HepG2 (cell line): Measurements from ENCODE around the gene RPUSD4. TPM values are rescaled to one million over a fixed set of nuclear protein-coding genes. Genes with fewer than 3 reads are reported as not detected.

ENCODE experiments used
- ATAC-seq: fragments of 200-7000 bp; cut with Tn5 transposase; 3 replicates; pipeline ENCODE4 v1.9.1; 2020; ENCODE audit warnings: mild to moderate bottlenecking, moderate library complexity
- BruUV-seq: library from RNA; stranded (reverse); fragments of 400-500 nt; replicated peaks from 2 replicates; lab custom pipeline; 2021; lab: Mats Ljungman, UMichigan
- CTCF ChIA-PET: fragments of 300-600 bp; formaldehyde crosslinking; extraction: SDS; loops from one replicate; lab custom pipeline; 2021; ENCODE audit warnings: low total read pairs, inconsistent platforms, low intra/inter-chr PET ratio; lab: Yijun Ruan, JAX
- POLR2A ChIA-PET: fragments of 350-600 bp; sonication (Branson Sonifier 250); formaldehyde crosslinking; loops from one replicate; lab custom pipeline; 2020; ENCODE audit warnings: antibody characterized with exemption, inconsistent platforms; lab: Yijun Ruan, JAX
- DNase-seq: peaks from one replicate; pipeline ENCODE4 v3.0.0-alpha.2; 2015; ENCODE audit warnings: low spot score
- FAIRE-seq: peaks from 3 replicates; lab custom pipeline; 2011; peaks lifted over from hg19 to GRCh38; lab: Jason Lieb, UNC
- H2AFZ ChIP-seq: one replicate; pipeline ENCODE4 v1.6.1; 2011; ENCODE audit warnings: low read length, inconsistent platforms
- H3K27ac ChIP-seq: fragments of 300-600 bp; 3 replicates; pipeline ENCODE4 v1.8.0; 2011; ENCODE audit warnings: mixed run types, mild to moderate bottlenecking, mixed read lengths, low read length, inconsistent platforms; ENCODE audit not compliant: insufficient read depth; ENCODE audit errors: extremely low read length
- H3K27me3 ChIP-seq, 2 experiments: fragments of 200-600 bp in 1 of 2; 2 replicates in 1 of 2; 3 replicates in 1 of 2; pipeline versions ENCODE4 v1.6.0 to v1.8.0; 2011; ENCODE audit warnings: low read length in 2 of 2, mild to moderate bottlenecking in 2 of 2, moderate library complexity in 2 of 2, inconsistent platforms in 1 of 2; ENCODE audit not compliant: insufficient read depth in 2 of 2, control insufficient read depth in 1 of 2
- H3K36me3 ChIP-seq, 2 experiments: fragments of 200-600 bp in 1 of 2; replicated peaks in 1 of 2; 2 replicates in 1 of 2; 3 replicates in 1 of 2; pipeline versions ENCODE4 v1.5.1 to v1.8.0; 2011; ENCODE audit warnings: low read length in 2 of 2, inconsistent platforms in 1 of 2; ENCODE audit not compliant: insufficient read depth in 2 of 2, control insufficient read depth in 1 of 2
- H3K4me1 ChIP-seq: 2 replicates; pipeline ENCODE4 v1.5.1; 2012; ENCODE audit warnings: low read length, inconsistent platforms; ENCODE audit not compliant: insufficient read depth
- H3K4me2 ChIP-seq: 2 replicates; pipeline ENCODE4 v1.6.0; 2011; ENCODE audit warnings: low read depth, low read length, inconsistent platforms
- H3K4me3 ChIP-seq, 3 experiments: fragments of 200-600 bp in 1 of 3; sonication (generic), shearing (Covaris generic) in 1 of 3; replicated peaks in 1 of 3; 2 replicates each; pipeline ENCODE4 v1.5.1; 2011 to 2016; ENCODE audit warnings: low read length in 3 of 3, inconsistent platforms in 2 of 3, low read depth in 2 of 3, mild to moderate bottlenecking in 2 of 3, control low read depth in 1 of 3, mixed read lengths in 1 of 3; ENCODE audit not compliant: insufficient read depth in 1 of 3
- H3K79me2 ChIP-seq: one replicate; pipeline ENCODE4 v1.6.1; 2011; ENCODE audit warnings: low read length, inconsistent platforms; ENCODE audit not compliant: insufficient read depth
- H3K9ac ChIP-seq: 2 replicates; pipeline ENCODE4 v1.6.0; 2011; ENCODE audit warnings: mild to moderate bottlenecking, low read depth, low read length, inconsistent platforms; ENCODE audit not compliant: insufficient read depth
- H3K9me3 ChIP-seq: 2 replicates; pipeline ENCODE4 v1.5.1; 2012; ENCODE audit warnings: mild to moderate bottlenecking, low read length
- H4K20me1 ChIP-seq: 2 replicates; pipeline ENCODE4 v1.6.0; 2011; ENCODE audit warnings: inconsistent platforms, mild to moderate bottlenecking, low read length, moderate library complexity; ENCODE audit not compliant: insufficient read depth
- DNMT1 ChIP-seq: sonication (generic); formaldehyde crosslinking; IDR thresholded peaks from 2 replicates; pipeline ENCODE4 v1.5.1; 2020; ENCODE audit warnings: mild to moderate bottlenecking, missing genetic modification reagents
- HMGXB4 ChIP-seq, 2 experiments: sonication (generic) in 1 of 2; formaldehyde crosslinking in 1 of 2; IDR thresholded peaks; 2 replicates each; pipeline versions ENCODE4 v1.4.0 to v1.6.1; 2018 to 2020; ENCODE audit warnings: missing genetic modification reagents in 2 of 2, borderline replicate concordance in 1 of 2, low read depth in 1 of 2, mild to moderate bottlenecking in 1 of 2, missing biosample characterization in 1 of 2
- HNRNPL ChIP-seq: fragments of 200-400 bp; formaldehyde crosslinking; IDR thresholded peaks from 2 replicates; pipeline ENCODE4 v1.6.1; 2017; ENCODE audit warnings: mild to moderate bottlenecking, low read depth, low read length
- MAFF ChIP-seq: IDR thresholded peaks from 2 replicates; pipeline ENCODE4 v1.6.1; 2011; ENCODE audit warnings: low read depth, low read length, improper control_type of control experiment
- NCOA2 ChIP-seq: sonication (generic); formaldehyde crosslinking; IDR thresholded peaks from 2 replicates; pipeline ENCODE4 v1.8.0; 2022; ENCODE audit warnings: inconsistent platforms
- PRMT3 ChIP-seq: sonication (generic); formaldehyde crosslinking; IDR thresholded peaks from 2 replicates; pipeline ENCODE4 v1.8.1; 2022; ENCODE audit warnings: low read depth, mild to moderate bottlenecking, moderate library complexity, missing genetic modification reagents, borderline replicate concordance
- REL ChIP-seq: sonication (generic); formaldehyde crosslinking; conservative IDR thresholded peaks from 2 replicates; pipeline ENCODE4 v1.8.0; 2022; ENCODE audit warnings: mild to moderate bottlenecking, missing genetic modification reagents, moderate library complexity
- SAP130 ChIP-seq: IDR thresholded peaks from 2 replicates; pipeline ENCODE4 v1.6.1; 2016; ENCODE audit warnings: low read depth
- ZNF143 ChIP-seq: sonication (generic); formaldehyde crosslinking; IDR thresholded peaks from 2 replicates; pipeline ENCODE4 v1.4.0; 2020; ENCODE audit warnings: missing genetic modification reagents
- ZNF33A ChIP-seq: sonication (generic); formaldehyde crosslinking; IDR thresholded peaks from 2 replicates; pipeline ENCODE4 v1.5.1; 2020; ENCODE audit warnings: missing genetic modification reagents, mild to moderate bottlenecking, moderate library complexity, borderline replicate concordance
- ZNF354B ChIP-seq: sonication (generic); formaldehyde crosslinking; IDR thresholded peaks from 2 replicates; pipeline ENCODE4 v1.8.0; 2022; ENCODE audit warnings: mild to moderate bottlenecking, missing genetic modification reagents
- ZNF550 ChIP-seq: sonication (generic); formaldehyde crosslinking; IDR thresholded peaks from 2 replicates; pipeline ENCODE4 v1.4.0; 2020; ENCODE audit warnings: mild to moderate bottlenecking, missing genetic modification reagents, borderline replicate concordance
- ZSCAN25 ChIP-seq: sonication (generic); formaldehyde crosslinking; IDR thresholded peaks from 2 replicates; pipeline ENCODE4 v1.8.0; 2022; ENCODE audit warnings: mild to moderate bottlenecking, missing genetic modification reagents
- WGBS: methylation state at CpG from one replicate; pipeline ENCODE4 v1.1.6; 2017; ENCODE audit warnings: low lambda C conversion rate; 5-methylcytosine and 5-hydroxymethylcytosine counted together
- in situ Hi-C: cut with HindIII; loops from 2 replicates; pipeline ENCODE4 v1.10.0; 2017; ENCODE audit warnings: low pct_unique_long_range_greater_than_20kb; ENCODE audit not compliant: extremely low pct_ligation_motif_present
- intact Hi-C: fragments of 100-400 bp; cut with micrococcal nuclease; formaldehyde crosslinking; loops from one replicate; pipeline ENCODE4 v1.10.0; 2022; ENCODE audit not compliant: unreplicated experiment
- polyA plus RNA-seq, 8 experiments: library from polyadenylated mRNA; depleted of rRNA in 3 of 8; stranded (reverse) in 7 of 8; unstranded in 1 of 8; fragments of >200 nt; fragmentation: Illumina TruSeq in 4 of 8; extraction: Trizol in 4 of 8; gene quantifications; 2 replicates each; pipeline versions ENCODE4 v1.2.1 to v1.2.3, GENCODE V29; 2011 to 2016; ENCODE audit warnings: low read depth in 4 of 8, missing spikeins in 1 of 8, mixed read lengths in 1 of 8; ENCODE audit not compliant: insufficient read depth in 1 of 8
- total RNA-seq, 5 experiments: library from RNA; depleted of rRNA; stranded (reverse); fragments of >200 nt; fragmentation: Illumina TruSeq; extraction: Trizol; gene quantifications; 2 replicates each; pipeline ENCODE4 v1.2.3, GENCODE V29; 2016; ENCODE audit warnings: low read depth in 1 of 5

RPUSD4 gene
- total and polyA plus RNA-seq, 2 of the 13 experiments (the other 11 are each of a cell fraction or from before 2014, with no cell fraction given) = 45.0 to 52.9 TPM

DNA sequence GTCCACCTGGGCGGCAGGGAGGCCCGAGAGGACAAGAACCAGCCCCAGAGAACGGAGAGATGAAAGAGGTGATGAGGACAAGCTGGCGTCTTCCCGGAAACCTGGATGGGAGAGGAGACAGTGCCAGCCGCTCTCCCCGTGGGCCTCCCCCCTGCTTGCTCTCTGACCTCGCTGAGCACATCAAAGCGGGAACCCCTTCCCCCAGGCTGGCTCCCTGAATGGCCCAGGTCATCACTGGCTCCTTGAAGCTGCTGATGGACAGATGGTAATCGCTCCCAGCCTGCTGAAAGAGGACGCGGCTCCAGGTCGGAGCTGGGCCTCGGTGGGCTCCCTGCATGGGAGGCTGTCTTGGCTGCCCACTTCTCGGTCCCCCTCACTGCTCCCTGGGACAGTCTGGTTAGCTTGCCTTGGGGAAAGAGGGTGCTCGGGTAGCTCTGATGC, 18.4 kb downstream of the RPUSD4 start (continued):
- TF ChIP-seq ZSCAN25 = peak; percentile 96
- 0 out of 4 replicates have a peak, but pooled peaks of 1 of the 2 experiments have one; percentile 28 for TF ChIP-seq HMGXB4 (CRISPR knock-in tag; IDR thresholded peaks at IDR 0.05; ENCODE audit: borderline replicate concordance in 1 of 2, low read depth in 1 of 2)
- 0 out of 2 replicates have a peak, but pooled peaks have one; percentile 40 for TF ChIP-seq DNMT1 (CRISPR knock-in tag)
- TF ChIP-seq NCOA2 (CRISPR knock-in tag) = peak; percentile 94
- TF ChIP-seq ZNF33A (CRISPR knock-in tag) = no peak
- no peak for TF ChIP-seq REL (CRISPR knock-in tag)
- peak; percentile 91 for TF ChIP-seq HNRNPL
- no peak for TF ChIP-seq MAFF
- TF ChIP-seq SAP130 (CRISPR knock-in tag) = peak; percentile 51

DNA sequence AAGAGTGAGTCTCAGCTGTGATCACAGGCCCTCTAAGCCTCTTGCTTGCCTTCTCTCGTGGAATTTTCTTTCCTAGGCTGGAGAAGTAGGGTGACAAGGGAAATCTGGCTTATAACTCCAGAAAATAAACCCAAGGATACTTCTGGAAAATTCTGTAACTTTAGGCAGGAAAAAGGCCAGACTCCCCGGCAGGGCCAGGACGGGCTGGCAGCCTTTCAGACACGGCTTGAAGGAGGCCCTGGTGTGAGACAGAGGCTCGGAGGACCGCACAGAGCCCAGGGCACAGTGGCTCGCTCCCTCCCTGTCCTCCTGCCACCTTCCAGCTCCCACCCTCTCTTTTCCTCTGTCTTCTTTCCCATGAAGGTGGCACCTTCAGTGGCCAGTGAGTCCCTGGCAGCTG, 19.1 kb downstream of the RPUSD4 start:
- no peaks in the 10 kb centered on the region for H4K20me1 ChIP-seq
- no peaks in the 10 kb centered on the region for H3K9me3 ChIP-seq
- FAIRE-seq (no peak), DNase-seq (no peak), ATAC-seq (no peak)
- no peaks in the 10 kb centered on the region for H3K79me2 ChIP-seq
- H3K27me3 ChIP-seq = no peaks in the 10 kb centered on the region
- no peak for TF ChIP-seq PRMT3 (CRISPR knock-in tag)
- TF ChIP-seq ZNF143 (CRISPR knock-in tag) = 0 out of 2 replicates have a peak, but pooled peaks have one; percentile 2
- TF ChIP-seq ZNF550 = no peak
- TF ChIP-seq ZNF354B (CRISPR knock-in tag) = no peak
- peak overlapping the region; percentile 40 for H3K27ac ChIP-seq
- in situ Hi-C loops (loop anchor here (10.0 kb wide), 1 partner anchor 128 kb away; the partner anchor contains the start of gene CDON), intact Hi-C loops (no loop called here)
- H2AFZ ChIP-seq = no peak overlapping the region
- peaks cover 68% of the 10 kb centered on the region for H3K4me1 ChIP-seq
- H3K4me2 ChIP-seq = no peak overlapping the region
- H3K36me3 ChIP-seq = peaks cover 3 to 31% of the 10 kb centered on the region in 2 experiments; a peak in 4 of 5 replicates
- WGBS = 98% methylated on average over 7 of the region's 7 CpGs
- CTCF ChIA-PET = interaction anchor here (0.9 to 2.6 kb wide), 3 partner anchors 250 to 318 kb away, joined by 3 to 15 read pairs (median 3); no protein-coding TSS in a partner anchor
- no TSS peak for BruUV-seq
- POLR2A ChIA-PET = interaction anchor here (1.3 to 2.2 kb wide), 5 partner anchors 32 to 131 kb away, joined by 5 to 12 read pairs (median 6); no protein-coding TSS in a partner anchor
- H3K4me3 ChIP-seq = no peak overlapping the region
- H3K9ac ChIP-seq = peak overlapping the region; percentile 43
